Stimulated activated CD4-positive, alpha-beta T cell treated with anti-CD3 and anti-CD28 coated beads, TNF-alpha, amount 100 ng/mL, for 24 hours (primary cell): Measurements from ENCODE around the gene SFXN5.

ENCODE experiments used
- DNase-seq, 3 experiments: peaks; one replicate each; pipeline ENCODE4 v3.0.0-alpha.2; 2020; ENCODE audit warnings: low read depth in 3 of 3

The SFXN5 gene

GRCh38 chr2:73053316-73054114 is 18.0 kb downstream of the SFXN5 start:
- DNase-seq, result no peak

DNA sequence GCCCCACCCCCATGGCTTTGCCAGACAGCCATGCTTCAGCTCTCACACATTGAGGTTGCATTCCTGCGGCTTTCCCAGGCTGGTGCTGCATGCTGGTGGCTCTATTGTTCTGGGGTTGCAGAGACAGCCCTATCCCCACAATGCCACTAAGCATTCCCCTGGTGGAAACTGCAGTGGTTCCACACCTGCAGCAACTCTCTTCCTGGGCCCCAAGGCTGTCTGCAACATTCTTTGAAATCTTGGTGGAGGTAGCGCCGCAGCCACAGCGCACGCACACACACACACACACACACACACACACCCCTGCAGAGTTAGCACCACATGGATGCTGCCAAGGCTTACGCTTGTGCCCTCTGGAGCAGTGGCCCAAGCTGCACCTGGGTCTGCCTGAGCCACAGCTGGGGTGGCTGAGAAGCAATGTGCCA is 21.4 kb downstream of the SFXN5 start:
- DNase-seq, result no peak

- no peak for DNase-seq
Observed at GRCh38 chr2:73043929-73044832, 27.3 kb downstream of the SFXN5 start.

- no peak for DNase-seq
Observed at GRCh38 chr2:73043276-73043675, 28.2 kb downstream of the SFXN5 start.

GRCh38 chr2:73037947-73038585 is 33.4 kb downstream of the SFXN5 start:
- no peak for DNase-seq

DNA sequence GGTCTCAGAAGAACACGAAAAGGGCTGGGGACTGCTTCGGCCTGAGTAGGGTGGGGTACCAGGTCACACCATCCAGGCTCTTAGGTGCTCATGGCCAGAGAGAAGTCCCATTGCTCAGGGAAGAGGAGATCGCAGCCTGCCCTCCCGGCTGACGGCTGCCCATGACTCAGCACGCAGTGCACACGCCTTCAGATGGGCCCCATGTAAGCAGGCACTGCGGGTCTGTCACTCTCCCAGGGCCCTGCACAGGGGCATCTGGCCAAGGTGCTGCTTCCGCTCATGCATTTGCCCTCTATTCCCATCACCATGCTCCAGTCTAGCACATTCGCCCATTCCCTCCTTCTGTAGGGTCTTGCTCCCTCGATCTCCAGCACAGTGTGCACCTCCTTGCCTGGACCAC is 34.7 kb downstream of the SFXN5 start:
- DNase-seq, result no peak

DNA sequence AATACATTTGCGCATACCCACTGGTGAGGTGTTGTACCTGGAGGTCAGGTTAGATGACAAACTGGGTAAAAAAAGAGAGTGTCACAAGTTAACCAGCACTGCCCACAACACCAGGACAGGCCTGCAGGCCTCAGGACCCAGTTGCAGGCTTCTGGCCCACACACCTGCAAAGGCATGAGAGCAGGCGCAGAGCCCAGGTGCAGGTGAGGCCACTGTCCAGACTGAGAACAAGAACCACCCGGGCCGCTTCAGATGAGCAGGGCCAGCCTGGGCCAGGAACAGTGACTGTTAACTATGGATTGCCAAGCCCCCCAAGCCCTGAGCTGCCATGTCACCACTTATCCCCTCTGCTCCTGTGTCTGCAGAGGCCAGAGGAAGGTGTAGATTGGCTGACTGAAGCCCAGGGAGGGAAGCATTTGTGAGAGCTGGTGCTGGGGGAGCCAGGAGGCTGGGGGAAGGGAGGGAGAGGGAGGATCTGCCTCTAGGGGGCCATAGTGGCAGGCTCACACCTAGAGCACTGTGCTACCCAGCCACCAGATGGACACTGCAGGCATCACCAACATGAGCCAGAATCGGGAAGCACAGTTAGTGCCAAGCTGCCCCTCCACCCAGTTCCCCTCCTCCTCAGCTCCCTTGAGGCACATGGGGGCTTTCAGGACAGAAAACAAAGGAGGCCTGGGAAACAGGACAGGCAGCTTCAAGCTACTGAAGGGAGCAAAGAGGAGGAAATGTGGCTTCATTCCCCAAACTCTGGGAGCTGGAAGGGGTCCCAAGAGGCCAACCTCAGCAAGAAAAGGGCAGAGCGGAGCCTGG is 35.4 kb downstream of the SFXN5 start:
- DNase-seq, result no peak

DNA sequence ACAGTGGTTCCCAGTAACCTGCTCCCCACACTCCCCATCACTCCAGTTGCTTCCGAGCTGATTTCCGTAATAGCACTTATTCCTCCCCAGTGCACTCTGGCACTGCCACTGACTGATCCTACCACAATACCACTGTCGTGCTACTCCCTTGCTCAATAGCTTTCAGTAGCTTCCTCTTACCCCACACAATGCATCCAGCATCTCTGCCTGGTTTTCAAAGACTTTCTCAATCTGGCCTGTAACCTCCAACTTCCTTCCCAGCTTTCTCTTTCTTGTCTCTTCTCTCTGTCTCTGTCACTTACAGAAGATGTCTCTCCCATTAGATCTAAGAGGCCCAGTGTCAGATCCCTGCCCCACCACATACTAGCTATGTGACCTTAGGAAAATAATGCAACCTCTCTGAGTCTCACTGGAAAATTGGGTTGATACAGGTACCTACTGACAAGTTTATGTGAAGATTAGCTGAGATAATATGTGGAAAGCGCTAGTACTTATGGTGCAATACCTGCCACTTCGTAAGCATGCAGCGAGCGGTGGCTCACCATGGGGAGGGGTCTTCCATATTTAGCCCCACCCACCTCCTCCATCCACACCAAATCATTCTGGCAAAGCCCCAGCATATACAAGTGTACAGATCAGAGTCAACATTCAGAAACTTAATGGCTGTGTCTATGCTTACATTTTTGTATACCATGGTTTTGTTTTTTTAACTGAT is 36.7 kb downstream of the SFXN5 start:
- DNase-seq, result no peak

GRCh38 chr2:73033766-73034381 is 37.6 kb downstream of the SFXN5 start:
- no peak for DNase-seq

GRCh38 chr2:73033142-73033765 is 38.3 kb downstream of the SFXN5 start:
- DNase-seq, result no peak

GRCh38 chr2:73032702-73033097 is 38.8 kb downstream of the SFXN5 start:
- DNase-seq, result no peak

DNA sequence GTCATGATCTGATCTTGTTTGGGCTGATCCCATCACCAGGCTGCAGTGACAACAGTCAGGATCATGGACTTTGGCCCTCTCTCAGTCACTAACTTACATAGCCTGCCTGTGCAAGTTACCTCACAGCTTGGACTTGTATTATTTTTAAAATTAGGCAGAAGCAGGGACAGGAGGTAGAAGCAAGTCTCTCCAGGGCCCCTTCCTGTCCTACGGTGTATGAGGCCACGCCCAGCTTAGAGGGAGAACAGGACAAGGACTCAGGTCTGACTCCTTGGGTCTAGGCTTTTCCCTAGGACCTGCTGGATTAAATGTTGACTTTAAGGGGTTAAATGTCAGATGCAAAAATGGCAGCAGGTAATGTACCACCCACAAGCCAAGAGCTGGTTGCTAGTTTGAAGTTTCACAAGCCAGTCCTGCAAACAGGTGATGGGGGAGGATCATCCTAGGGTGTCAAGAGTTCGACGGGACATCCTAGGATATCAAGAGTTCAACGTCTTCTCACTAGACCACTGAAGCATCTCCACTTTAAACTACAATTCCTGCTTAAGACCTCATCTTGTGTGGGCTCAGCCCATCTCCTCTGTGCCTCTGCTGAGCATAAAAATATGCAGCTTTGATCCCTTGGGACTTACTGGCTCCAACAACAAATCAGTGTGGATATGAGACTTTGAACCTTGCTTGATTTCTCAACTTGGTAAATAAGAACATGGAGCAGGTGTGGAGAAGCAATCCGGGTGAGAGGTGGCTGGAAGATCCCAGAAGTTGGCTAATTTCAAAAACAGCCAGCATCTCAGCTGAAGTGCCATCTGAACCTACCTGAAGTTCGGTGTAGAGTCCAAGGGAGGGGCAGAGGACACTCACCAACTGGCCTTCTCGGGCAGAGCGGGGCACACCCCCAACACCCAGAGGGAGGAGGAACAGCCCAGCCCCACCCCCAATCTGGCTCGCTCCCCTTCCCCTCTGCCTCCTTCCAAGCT is 39.5 kb downstream of the SFXN5 start:
- DNase-seq, result no peak

GRCh38 chr2:73031095-73031678 is 40.3 kb downstream of the SFXN5 start:
- no peak for DNase-seq

GRCh38 chr2:73028841-73029240 is 42.7 kb downstream of the SFXN5 start:
- DNase-seq, result no peak

DNA sequence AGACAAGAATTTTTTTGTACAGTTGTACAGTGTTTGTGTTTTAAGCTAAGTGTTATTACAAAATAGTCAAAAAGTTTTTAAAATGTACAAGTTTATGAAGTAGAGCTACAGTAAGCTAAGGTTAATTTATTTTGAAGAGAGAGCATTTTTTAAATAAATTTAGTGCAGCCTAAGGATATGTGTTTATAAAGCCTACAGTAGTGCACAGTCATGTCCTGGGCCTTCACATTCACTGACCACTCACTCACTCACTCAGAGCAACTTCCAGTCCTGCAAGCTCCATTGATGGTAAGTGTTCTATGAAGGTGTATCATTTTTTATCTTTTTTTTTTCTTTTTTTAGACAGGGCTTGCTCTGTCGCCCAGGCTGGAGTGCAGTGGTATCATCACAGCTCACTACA is 44.2 kb downstream of the SFXN5 start:
- no peak for DNase-seq

- no peak for DNase-seq
Observed at GRCh38 chr2:73023497-73023896, 48.0 kb downstream of the SFXN5 start.

DNA sequence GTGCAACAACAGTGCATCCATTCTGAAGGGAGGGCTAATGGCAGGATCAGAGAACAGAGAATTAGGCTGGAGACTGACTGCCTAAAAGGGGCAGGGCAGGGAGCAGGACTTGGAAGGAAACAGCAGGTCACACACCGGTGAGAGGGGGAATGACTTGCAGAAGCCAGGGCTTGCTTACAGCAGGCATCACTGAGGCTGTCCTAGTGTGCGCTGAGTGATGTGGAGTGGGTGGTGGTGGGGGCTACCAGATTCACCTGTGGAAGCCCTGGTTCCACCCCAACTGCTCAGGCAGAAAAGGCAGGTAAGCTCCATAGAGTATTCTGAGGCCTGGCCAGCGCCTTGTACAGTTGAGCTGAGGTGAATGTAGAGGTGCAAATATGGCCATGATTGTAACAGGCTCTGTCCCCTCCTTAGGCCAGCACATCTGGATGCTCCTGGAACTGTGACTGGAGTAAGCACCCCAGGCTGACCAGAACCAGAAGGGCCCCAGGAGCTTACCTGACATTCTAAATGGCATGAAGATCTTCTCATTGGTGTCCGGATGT is 49.4 kb downstream of the SFXN5 start:
- DNase-seq, result no peak

DNA sequence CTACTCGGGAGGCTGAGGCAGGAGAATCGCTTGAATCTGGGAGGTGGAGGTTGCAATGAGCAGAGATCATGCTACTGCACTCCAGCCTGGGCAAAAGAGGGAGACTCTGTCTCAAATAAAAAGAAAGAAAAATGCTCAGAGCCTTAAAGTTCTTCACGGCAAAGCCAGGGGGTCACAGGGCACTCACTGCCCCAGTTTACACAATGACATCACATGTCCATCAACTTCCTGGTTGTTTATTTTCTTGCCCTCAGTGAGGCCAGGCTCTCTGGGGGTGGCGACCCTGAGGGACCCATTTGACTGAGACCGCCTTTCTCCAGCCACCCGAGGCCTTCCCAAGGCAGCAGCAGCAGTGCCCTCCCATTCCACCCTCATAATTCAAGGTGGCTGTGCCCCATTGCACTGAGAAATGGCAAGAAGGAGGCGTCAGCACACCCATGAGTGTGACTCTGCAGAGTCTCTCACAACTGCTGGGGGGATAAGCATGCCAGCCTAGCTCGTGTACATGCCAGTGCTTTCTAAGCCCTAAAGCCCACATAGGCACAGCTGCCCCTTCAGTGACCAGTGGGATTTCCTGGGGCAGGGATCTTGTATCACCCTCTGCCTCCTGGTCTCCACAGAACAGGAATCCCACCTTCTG is 50.0 kb downstream of the SFXN5 start:
- no peak for DNase-seq
